GM18499 (cell line): ENCODE results near the gene TBC1D1.
A peak's percentile ranks its signal among the peaks of the same experiment; 100 is the strongest.

Experiments used
- ATAC-seq: cut with Tn5 transposase; IDR thresholded peaks from one replicate; pipeline ENCODE4 v1.9.1; 2021; ENCODE audit warnings: moderate number of reproducible peaks; ENCODE audit not compliant: insufficient read depth, unreplicated experiment

Gene TBC1D1

DNA sequence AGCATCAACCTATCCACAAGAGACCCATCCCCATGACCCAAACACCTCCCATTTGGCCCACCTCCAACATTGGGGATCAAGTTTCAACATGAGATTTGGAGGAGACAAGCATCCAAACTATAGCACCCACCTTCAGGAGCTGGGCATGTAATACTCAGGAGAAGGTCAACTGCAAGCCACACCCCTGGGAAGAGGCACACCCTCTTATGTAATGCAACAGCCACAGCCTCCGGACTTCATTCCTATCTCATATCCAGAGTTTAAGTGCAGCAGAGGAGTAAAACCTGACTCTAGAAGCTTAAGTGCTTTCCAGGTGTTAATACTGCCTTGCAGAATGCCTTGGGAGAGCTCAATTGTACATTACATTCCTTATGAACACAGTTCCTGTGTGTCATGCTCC, 266.7 kb downstream of the TBC1D1 start:
- ATAC-seq, result no peak

DNA sequence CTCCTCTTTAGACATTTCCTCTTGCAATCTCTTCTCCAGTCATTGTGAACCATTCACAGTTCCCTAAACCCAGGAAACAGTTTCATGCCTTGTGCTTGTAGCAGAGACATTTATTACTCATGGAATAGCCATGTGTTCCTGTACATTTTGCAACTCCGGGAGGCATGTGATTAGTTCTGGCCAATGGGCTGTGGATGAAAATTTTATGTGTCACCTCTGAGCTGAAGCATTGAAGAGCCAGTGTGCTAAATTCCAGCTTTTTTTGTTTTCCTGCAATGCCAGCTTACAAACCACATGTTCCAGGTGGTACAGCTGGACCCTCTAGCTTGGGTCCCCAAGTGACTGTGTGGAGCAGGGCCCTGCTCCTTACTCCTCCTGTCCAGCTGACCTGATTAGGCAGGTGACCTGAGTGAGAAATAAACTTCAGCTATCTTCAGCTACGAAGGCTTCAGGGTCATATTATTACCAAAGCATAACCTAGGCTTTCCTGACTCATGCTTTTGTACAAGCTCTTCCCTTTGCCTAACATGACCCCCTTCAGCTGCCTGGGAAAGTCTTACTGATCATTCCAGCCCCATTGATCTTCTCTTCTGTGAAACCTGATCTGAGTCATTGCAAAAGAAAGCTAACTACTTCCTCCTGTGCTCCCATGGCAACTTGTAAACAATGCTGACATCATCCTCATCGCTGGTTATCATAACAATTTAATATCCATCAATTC, 269.8 kb downstream of the TBC1D1 start:
- ATAC-seq, result peak; percentile 90

DNA sequence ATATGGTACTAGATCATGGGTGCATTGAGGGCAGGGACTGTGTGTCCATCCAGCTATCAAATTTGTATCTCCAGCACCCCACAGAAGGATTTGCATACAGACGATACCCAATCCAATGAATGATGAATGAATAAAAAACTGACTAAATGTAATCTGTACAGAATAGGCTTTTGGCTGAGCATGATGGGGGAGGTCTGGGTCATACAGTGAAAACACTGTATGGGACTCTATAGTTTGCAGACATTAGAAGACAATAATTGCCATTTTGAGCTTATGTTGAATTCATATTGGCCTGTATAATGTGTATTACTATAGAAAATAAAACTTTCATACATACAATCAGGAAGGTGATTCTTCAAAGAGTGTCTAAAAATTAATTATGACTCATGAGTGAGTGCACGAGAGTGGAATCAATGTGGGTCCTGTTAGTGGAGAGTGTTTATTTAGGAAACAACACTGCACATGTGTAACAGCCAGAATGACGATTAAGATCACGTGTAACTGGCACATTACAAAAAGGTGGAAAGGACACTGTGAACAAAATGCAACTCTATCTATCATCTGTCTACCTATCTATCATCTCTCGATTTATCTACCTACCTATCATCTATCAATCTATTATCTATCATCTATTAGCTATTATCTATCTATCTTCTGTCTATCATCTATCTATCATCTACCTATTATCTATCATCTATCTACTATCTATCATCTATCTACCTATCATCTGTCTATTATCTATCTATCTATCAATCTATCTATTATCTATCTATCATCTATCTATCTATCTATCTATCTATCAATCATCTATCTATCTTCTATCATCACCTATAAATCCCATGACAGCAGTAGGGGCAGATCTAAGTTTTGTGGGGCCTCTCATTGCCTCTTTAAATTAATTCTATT, 270.6 kb downstream of the TBC1D1 start:
- ATAC-seq, result peak; percentile 5

DNA sequence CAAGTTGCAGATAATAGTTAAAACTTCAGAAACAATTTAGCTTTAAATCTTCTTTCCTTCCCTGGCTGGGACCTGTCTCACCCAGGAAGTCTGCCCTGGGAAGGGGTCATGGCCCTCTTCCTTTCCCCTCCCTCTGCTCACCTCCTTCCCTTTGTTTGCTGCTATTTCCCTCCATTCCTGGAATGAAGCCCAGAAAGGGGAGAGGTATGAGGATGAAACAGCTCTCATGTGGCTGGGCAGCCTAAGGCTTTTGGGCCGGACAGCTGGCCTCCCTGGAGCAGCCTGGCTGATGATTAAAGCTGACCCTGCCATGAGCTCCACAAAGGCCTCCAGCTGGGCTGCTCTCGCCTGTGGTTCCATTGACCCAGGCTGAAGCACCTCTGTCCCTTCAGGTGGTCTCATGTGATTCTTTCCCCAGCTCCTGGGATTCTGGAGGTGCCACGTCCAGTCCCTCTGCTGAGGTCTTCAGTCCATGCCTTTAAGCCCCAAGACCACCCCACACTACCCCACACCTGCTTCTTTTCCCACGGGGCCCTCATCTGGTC, 271.4 kb downstream of the TBC1D1 start:
- no peak for ATAC-seq

DNA sequence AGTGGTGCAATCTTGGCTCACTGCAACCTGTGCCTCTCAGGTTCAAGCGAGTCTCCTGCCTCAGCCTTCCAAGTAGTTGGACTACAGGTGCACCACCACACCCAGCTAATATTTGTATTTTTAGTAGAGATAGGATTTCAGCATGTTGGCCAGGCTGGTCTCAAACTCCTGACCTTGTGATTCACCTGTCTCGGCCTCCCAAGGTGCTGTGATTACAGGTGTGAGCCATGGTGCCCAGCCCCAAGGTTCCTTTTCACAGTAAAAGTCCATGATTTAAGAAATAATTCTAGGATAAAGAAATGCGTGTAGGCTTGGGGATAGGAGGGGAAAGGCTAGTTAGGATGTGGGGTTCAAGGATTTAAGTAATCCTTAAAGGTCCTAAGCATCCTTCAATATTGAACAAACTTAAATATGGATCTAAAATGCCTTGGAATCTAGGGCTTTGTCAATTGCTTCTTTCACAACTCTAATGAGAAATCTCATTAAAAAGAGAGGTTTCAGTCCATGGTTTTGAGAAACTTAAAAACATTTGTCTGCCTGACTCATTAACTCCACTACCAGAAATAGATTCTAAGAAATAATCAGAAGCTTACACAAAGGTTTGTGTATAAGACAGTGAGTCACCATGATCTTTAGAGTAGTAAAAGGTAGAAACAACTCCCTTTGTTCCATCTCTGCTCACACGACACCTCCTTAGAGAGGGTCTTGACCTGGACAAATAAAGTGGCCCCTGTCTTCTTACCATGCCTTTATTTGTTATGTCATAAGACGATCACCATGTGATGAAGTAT, 272.5 kb downstream of the TBC1D1 start:
- no peak for ATAC-seq

DNA sequence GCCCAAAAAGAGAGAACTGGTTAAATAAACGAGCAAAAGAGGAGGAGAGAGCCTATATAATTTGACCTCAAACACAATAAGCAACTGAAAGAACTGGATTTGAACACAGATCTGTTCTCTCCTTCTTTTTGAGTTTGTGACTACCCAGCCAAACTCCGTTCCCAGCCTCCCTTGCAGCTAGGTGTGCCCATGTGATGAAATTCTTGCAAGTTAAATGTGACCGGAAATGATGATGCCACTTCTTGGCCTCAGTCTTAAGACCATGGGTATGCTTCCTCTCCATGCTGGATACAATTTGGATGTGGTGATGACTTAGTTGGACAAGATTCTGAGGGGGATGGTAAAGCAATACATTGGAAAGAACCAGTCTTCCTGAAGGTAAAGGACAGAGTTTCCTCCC, 273.5 kb downstream of the TBC1D1 start:
- ATAC-seq, result no peak

DNA sequence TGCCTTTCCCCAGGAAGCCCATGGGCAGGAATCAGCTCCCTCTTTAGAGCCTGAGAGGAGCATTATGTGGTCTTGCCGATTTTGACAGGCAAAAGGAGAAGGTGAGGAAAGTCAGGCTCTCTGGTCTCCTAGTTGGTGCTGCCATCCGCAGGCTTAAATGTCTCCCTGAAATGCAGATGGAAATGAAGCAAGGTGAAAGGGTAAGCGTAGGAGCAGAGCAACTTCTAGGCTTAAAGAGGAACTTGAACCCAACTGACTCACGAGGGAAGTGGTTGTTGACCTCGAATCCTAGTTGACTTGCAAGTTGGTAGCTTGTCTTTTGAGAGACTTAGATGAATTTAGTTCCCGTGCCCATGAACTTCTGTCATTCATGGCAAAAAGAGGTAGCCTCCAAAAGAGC, 275.2 kb downstream of the TBC1D1 start:
- no peak for ATAC-seq

DNA sequence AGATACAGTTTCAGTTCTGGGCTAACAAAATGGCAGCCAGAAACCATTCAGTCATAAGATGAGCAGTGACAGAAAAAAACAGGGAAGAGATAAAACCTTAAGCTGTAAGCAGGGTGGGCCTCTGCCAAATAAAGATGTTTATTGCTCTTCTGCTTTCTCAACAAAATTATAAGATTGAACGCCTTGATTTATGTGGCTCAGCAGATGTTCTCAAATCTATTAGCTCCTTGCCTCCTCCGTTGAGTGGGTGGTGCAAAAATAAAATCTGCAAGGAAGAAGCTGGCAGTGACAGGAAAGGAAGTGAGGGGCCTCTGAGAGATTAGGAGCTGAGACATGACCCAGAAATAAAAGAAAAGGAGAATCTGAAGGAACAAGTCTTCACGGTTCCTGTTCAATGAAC, 275.9 kb downstream of the TBC1D1 start:
- no peak for ATAC-seq

DNA sequence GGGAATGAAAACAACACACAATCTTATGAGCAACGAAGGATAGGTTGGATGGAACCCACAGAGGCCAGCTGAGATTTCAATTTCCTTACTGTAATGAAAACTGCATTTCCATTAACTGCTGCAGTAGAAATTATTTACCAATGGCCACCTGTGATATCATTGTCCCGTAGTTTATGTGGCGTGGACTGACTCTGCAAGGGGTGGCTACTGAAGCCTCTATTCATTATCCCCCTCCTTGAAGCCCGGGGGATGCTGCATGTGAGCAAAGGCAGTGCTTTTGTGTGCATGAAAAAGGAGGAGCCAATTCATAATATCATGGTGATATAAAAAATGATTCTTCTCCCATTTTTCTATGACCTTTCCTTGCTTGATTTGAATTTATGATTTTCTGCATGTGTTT, 277.1 kb downstream of the TBC1D1 start:
- no peak for ATAC-seq

DNA sequence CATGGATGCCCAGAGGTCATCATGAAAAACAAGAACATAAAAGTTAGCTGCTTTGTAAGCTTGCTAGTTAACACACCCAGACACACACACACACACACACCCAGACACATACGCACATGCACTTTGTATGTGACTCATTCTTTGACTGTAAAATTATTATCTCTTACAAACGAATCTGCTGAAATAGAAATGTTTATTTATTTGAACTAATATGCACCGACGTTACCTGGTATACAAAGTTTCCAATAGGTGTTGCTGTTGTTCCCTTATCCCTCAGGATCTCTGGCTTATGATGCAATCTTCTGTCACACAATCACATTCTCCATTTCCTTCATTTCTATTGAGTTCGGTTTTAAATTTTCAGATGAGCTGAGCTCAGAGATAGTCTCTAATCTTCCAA, 278.6 kb downstream of the TBC1D1 start:
- ATAC-seq, result no peak

DNA sequence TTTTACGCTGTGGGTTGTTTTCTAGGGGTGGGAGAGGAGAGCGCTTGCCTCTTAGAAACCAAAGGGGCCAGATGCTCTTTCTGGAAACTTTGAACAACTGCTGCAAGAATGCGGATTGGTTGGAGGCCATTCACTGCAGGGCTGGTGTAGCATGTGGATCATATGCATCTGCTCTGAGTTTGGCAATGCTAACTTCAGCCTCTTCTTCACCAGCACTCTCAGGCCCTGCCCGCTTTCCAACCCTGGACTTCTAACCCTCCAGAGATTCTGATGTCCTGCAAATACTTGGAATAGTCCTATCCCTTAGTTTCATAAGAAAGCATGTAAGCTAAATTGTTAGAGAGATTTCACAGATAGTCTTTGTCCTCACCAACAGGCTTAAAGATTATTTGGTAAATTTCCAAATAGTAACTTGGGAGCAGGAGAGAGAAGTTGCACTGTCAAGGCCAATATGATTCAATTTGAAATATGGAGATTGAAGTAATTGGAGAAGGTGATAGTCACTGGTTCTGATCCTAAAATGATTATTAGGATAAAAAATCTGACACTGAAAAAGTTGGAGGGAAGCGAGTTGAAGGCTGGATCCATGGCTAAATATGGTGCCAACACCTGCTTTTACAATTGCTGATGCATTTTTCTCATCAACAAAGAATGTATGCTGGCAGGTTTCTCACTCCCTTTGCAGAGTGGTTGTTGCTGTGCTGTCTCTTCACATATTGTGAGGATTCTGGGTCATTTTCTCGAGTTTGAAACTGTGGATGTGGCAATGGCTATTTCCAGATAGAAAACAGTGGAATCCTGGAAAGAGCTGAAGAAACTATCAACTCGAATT, 279.7 kb downstream of the TBC1D1 start:
- no peak for ATAC-seq

DNA sequence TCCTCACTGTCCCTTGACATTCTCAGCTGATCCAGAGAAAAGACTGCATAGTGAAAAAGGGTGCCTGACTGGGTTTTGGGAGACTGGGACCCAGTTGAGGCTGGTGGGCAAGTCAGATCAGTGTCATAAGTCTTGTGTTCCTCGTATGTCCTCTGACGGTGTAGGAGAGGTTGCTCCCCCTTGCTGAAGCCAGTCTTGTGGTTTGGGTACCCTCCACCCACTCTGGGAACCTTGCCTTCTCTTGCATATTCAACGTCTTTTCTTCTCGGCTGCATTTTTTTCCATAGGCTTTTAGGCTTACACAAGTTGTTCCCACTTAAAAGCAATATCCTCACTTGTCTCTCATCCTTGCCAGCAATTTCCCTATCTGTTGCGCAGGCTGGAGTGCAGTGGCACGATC, 281.2 kb downstream of the TBC1D1 start:
- no peak for ATAC-seq

DNA sequence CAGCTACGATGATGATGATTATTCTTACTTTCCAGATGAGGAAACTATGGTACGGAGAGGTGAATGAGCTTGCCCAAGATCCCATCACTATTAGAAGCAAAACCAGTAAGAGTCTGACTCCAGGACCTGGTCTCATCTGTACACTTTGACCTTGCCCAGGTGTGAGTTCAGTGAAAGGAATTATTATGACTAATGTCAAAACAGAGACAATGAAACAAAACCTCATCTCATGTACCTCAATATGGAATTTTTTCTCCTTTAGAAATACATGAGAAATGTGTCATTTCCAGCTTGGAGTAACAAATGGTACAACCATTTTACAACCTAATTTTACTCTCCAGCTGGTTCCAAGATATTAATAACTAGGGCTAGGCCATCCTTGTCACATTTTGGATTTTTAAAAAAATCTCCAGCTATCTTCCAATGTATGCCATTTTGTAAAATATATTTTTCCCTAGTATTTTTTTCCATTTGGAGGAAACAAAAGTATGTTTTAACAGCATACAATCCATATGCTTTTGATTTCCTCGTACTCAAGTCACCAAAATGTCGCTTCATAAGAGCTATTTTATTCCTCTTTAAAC, 283.1 kb downstream of the TBC1D1 start:
- no peak for ATAC-seq

DNA sequence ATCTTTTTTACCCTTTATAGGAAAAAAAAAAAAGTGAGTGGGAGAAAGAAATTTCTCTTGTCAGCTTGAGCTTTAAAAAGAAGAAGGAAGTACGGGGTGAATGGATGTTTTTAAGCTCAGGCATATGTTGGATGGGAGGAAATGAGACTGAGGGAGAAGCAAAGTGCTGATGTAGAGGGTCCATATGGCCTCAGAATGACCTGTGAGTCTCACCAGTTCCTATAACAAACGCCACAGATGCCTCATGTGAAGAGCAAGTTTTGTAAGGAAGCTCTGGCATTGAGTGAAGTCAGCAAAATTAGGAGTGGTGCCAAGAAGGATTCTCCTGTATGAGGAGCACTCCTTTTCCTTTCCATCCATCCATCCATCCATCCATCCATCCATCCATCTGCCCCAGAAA, 283.9 kb downstream of the TBC1D1 start:
- ATAC-seq, result no peak

DNA sequence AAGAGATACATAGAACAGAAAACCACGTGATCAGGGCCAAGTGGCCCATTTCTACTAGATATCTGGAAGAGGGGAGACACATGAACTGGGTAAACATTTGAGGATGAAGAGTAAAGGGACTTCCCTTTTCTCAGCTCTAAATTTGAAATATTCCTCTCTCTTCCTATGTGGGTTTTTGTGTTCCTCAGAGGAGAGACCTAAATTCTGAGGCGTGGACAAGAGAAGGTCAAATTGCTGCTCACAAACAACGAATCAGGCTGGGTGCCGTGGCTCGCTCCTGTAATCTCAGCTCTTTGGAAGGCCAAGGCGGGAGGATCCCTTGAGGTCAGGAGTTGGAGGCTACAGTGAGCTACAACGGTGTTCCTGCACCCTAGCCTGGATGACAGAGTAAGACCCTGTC, 285.3 kb downstream of the TBC1D1 start:
- no peak for ATAC-seq

DNA sequence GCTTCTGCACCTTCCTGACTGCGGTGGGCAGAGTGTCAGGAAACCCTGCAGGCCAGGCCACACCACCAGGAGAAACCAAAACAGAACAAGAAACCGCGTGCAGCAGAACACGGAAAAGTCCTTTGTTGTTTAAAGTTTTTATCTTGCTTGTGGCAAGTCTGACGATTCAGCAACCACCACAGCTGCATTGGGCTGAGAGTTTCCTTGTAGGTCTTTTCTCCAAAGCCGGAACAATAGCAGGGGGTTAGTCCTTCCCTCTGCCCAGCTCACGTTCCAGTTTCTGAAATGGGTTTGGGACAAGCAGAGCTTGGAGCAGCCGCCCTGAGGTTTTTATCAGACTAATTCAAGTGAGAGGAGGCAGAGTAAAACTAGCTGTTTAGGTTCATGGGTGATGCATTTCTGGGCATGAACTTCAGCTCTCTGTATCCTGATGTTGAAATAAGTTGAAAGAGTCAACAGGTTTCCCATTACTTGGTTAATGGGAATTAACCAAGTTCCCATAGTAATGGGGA, 286.2 kb downstream of the TBC1D1 start:
- ATAC-seq, result no peak

DNA sequence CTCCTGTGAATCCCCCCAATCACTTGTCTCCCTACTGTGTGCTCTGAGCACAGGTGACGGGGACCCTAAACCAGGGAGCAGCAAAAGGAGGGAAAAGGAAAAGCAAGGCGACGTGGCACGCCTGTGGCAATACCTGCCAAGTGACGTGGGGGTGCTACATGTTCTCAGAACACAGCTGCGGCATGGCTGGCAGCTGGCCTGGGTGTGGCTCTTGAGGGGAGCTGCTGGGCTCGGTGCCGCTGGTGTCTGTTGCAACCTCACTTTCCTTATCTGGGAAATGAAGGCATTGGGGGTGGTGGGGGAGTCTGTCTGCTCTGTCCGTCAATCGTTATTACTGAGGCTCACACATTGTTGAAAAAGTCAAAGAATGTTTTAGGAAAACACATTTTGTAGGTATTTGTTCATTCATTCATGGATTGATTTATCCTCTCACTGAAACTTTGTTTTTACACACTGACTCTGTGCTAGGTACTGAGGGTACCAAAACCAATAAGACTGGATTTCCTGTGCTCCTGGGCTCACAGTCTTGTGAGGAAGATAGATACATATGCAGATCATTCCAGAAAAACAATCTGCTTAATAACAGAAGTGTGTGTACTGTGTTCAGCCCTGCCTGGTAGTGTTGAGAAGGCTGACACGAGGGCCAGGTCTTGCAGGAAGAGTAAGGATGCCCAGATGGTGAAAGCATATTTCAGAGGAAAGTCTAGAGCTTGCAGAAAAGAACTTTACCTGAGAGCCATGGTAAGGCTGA, 286.9 kb downstream of the TBC1D1 start:
- ATAC-seq, result no peak

DNA sequence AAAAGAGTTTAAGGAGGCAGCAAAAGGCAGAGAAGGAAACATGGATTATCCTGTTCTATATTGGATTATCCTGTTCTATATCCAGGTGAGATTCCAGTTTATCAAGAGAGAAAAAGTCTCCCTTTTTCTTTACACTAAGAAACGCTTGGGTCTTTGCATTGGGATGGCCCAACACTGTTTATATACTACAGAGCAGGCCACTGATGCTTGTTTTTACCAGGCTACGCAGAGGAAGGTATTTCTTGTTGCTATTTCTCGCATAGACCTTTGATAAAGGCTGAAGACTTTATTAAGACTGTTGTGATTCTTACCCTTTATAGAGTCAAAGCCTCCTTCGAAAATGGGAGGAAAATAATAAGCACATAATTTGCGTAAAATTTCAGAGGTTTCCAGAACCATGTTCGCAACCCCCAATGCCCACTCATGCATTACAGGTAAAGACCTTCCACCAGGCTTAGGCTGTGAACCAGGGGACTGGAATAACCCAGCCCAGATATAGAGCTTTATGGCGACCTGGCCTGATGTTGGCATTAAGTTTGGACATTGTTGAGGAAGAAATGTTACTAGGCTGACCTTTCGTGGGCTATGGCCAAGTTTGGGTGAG, 287.6 kb downstream of the TBC1D1 start:
- ATAC-seq, result no peak
